GM21515 (cell line): ENCODE results near the gene FER1L5.

Experiments
- ATAC-seq: cut with Tn5 transposase; IDR thresholded peaks from one replicate; pipeline ENCODE4 v1.9.1; 2021; ENCODE audit not compliant: unreplicated experiment

FER1L5 gene

GRCh38 chr2:96642564-96643360, at the start of gene FER1L5:
Gene FER1L5 (plus strand): TSS chr2:96642764. CDS start chr2:96642837, 73 bp downstream.
- no peak for ATAC-seq

GRCh38 chr2:96594282-96594681, 48.3 kb upstream of the FER1L5 start:
- ATAC-seq = no peak

- ATAC-seq = no peak
Measured at GRCh38 chr2:96594691-96595152, 47.8 kb upstream of the FER1L5 start.

GRCh38 chr2:96596596-96596995, 46.0 kb upstream of the FER1L5 start:
- no peak for ATAC-seq

GRCh38 chr2:96599941-96600340, 42.6 kb upstream of the FER1L5 start:
- ATAC-seq = no peak

- no peak for ATAC-seq
Measured at GRCh38 chr2:96601382-96602292, 40.9 kb upstream of the FER1L5 start.

GRCh38 chr2:96602330-96602823, 40.2 kb upstream of the FER1L5 start:
- ATAC-seq = no peak

GRCh38 chr2:96604104-96604503, 38.5 kb upstream of the FER1L5 start:
- ATAC-seq = no peak

- no peak for ATAC-seq
Measured at GRCh38 chr2:96608469-96609455, 33.8 kb upstream of the FER1L5 start.

- no peak for ATAC-seq
Measured at GRCh38 chr2:96616128-96616527, 26.4 kb upstream of the FER1L5 start.

GRCh38 chr2:96616535-96616934, 26.0 kb upstream of the FER1L5 start:
- no peak for ATAC-seq

GRCh38 chr2:96617012-96617411, 25.6 kb upstream of the FER1L5 start:
- ATAC-seq = no peak

- ATAC-seq = no peak
Measured at GRCh38 chr2:96618596-96619283, 23.8 kb upstream of the FER1L5 start.

- ATAC-seq = no peak
Measured at GRCh38 chr2:96622544-96622943, 20.0 kb upstream of the FER1L5 start.

- no peak for ATAC-seq
Measured at GRCh38 chr2:96623116-96623515, 19.4 kb upstream of the FER1L5 start.

- no peak for ATAC-seq
Measured at GRCh38 chr2:96625571-96626552, 16.7 kb upstream of the FER1L5 start.

- ATAC-seq = no peak
Measured at GRCh38 chr2:96626553-96626942, 16.0 kb upstream of the FER1L5 start.

- ATAC-seq = no peak
Measured at GRCh38 chr2:96631804-96632435, 10.6 kb upstream of the FER1L5 start.
